K562 (cell line): ENCODE measurements around the gene MAP4K4. TPM values are rescaled to one million over a fixed set of nuclear protein-coding genes. Genes with fewer than 3 reads are reported as not detected.

Source experiments
- GTF2A2 ChIP-seq: IDR thresholded peaks from 2 replicates; pipeline ENCODE4 v1.6.1; 2016; ENCODE audit warnings: mild to moderate bottlenecking, missing genetic modification characterization, missing compliant biosample characterization
- JUNB ChIP-seq: fragments of 450-650 bp; formaldehyde crosslinking; conservative IDR thresholded peaks from 2 replicates; pipeline ENCODE4 v1.4.0; 2020; ENCODE audit warnings: mild to moderate bottlenecking
- NCOR1 ChIP-seq: fragments of 450-650 bp; IDR thresholded peaks from 2 replicates; pipeline ENCODE4 v1.6.1; 2016; ENCODE audit warnings: mild to moderate bottlenecking, moderate library complexity
- ZFP30 ChIP-seq: fragments of 250-450 bp; sonication (Bioruptor Pico); IDR thresholded peaks from 2 replicates; pipeline ENCODE4 v1.8.0; 2022; ENCODE audit warnings: moderate library complexity, mild to moderate bottlenecking, inconsistent platforms, borderline replicate concordance
- ZNF444 ChIP-seq: fragments of 250-450 bp; sonication (Bioruptor Pico); IDR thresholded peaks from 2 replicates; pipeline ENCODE4 v1.4.0; 2020; ENCODE audit warnings: mild to moderate bottlenecking, moderate library complexity
- polyA plus RNA-seq, 8 experiments: library from polyadenylated mRNA; depleted of rRNA in 4 of 8; stranded (reverse) in 5 of 8; unstranded in 3 of 8; fragments of >200 nt; fragmentation: Nextera tagmentation in 2 of 8; fragmentation: Illumina TruSeq in 1 of 8; extraction: Ambion mirVana in 2 of 8; extraction: Trizol in 1 of 8; gene quantifications; 2 replicates each; pipeline versions ENCODE4 v1.2.1 to v1.2.3, GENCODE V29; 2011 to 2014; ENCODE audit warnings: inconsistent platforms in 1 of 8, missing spikeins in 1 of 8
- total RNA-seq, 7 experiments: library from RNA; depleted of rRNA in 6 of 7; stranded (reverse); fragments of >200 nt in 6 of 7; fragmentation: Illumina TruSeq in 2 of 7; extraction: Trizol in 2 of 7; gene quantifications; 2 replicates each; pipeline versions ENCODE4 v1.2.1 to v1.2.3, GENCODE V29; 2011 to 2021; ENCODE audit warnings: low replicate concordance in 1 of 7
- TF ChIP-seq, protein P1 (sequence below), 2 experiments: fragments of 450-650 bp; IDR thresholded peaks; 2 replicates each; pipeline ENCODE4 v1.6.1; 2016; ENCODE audit warnings: mild to moderate bottlenecking in 2 of 2, borderline replicate concordance in 1 of 2, low read depth in 1 of 2, moderate library complexity in 1 of 2

Gene MAP4K4
- total and polyA plus RNA-seq, 9 of the 15 experiments (the other 6 are each of a cell fraction or from before 2014, with no cell fraction given), result 7.6 to 76.4 (median 50.6) TPM

- TF ChIP-seq, protein P1, sequence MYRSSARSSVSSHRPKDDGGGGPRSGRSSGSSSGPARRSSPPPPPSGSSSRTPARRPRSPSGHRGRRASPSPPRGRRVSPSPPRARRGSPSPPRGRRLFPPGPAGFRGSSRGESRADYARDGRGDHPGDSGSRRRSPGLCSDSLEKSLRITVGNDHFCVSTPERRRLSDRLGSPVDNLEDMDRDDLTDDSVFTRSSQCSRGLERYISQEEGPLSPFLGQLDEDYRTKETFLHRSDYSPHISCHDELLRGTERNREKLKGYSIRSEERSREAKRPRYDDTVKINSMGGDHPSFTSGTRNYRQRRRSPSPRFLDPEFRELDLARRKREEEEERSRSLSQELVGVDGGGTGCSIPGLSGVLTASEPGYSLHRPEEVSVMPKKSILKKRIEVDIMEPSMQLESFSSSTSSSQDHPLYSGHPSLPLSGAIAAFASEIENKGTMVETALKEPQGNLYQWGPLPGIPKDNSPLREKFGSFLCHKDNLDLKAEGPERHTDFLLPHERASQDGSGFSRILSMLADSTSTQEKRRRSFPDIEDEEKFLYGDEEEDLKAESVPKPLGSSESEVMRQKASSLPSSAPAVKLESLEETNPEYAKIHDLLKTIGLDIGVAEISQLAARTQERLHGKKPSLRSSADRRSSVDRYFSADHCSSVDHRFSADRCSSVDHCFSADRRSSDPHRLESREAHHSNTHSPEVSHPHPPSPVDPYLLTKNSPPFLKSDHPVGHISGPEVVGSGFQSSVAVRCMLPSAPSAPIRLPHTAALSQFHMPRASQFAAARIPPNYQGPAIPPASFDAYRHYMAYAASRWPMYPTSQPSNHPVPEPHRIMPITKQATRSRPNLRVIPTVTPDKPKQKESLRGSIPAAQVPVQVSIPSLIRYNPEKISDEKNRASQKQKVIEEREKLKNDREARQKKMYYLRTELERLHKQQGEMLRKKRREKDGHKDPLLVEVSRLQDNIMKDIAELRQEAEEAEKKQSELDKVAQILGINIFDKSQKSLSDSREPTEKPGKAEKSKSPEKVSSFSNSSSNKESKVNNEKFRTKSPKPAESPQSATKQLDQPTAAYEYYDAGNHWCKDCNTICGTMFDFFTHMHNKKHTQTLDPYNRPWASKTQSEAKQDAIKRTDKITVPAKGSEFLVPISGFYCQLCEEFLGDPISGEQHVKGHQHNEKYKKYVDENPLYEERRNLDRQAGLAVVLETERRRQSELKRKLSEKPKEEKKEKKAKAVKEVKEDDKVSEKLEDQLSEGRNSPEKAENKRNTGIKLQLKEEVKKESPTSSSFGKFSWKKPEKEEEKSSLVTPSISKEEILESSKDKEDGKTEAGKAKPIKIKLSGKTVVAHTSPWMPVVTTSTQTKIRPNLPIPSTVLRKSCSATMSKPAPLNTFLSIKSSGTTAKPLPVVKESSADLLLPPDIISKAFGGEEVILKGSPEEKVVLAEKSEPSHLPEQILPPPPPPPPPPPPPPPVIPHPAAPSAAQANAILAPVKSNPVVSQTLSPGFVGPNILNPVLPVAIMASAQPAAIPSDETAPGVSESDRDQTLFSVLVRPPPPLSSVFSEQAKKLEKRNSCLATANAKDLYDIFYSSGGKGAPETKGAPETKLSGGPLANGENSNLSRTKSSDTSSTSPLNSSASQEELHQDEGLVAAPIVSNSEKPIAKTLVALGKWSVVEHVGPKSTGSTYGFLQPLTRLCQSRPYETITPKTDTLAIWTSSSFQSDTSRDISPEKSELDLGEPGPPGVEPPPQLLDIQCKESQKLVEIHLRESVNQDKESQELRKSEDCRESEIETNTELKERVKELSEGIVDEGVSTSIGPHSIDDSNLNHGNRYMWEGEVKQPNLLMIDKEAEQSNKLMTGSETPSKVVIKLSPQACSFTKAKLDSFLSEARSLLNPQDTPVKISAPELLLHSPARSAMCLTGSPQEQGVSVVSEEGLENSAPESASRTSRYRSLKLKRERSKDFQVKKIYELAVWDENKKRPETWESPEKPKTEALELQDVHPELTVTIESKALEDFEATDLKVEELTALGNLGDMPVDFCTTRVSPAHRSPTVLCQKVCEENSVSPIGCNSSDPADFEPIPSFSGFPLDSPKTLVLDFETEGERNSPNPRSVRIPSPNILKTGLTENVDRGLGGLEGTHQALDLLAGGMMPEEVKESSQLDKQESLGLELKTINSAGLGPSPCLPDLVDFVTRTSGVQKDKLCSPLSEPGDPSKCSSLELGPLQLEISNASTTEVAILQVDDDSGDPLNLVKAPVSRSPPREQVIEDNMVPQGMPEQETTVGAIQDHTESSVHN (IDR thresholded peaks at IDR 0.05; ENCODE audit: borderline replicate concordance in 1 of 2, low read depth in 1 of 2), result no peak
- no peak for TF ChIP-seq ZFP30 (CRISPR knock-in tag)
- TF ChIP-seq NCOR1, result no peak
- TF ChIP-seq GTF2A2 (tag), result no peak
- no peak for TF ChIP-seq JUNB (CRISPR knock-in tag)
- TF ChIP-seq ZNF444 (CRISPR knock-in tag), result no peak
- TF ChIP-seq, all 486 proteins: peak for 0
These were observed 208.3 kb downstream of the MAP4K4 start (continued) for GRCh38 chr2:101905746-101906336.
